Measurements from ENCODE around the gene CCN2.

CCN2 gene

DNA sequence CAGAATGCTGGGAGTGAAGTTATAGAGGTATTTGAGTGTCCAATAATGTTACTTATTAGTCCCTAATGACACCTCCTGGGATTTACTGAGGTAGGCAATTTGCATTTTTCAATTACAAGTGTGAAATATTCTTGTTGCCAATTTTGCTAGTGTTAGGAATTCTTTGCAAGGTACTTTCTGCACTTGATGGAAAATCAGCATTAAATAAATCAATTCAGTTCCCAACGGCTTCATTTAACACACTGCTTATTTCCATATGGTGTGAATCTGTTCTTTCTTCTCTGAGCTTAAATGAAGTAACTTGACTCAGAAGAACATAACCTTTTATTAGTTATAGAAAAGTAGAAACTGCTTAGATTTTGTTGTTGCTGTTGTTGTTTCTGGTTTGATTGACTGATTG lies 21.2 kb downstream of the CCN2 start:
- no peak for DNase-seq (ENCODE audit: low read depth)
- TF ChIP-seq, protein P1, sequence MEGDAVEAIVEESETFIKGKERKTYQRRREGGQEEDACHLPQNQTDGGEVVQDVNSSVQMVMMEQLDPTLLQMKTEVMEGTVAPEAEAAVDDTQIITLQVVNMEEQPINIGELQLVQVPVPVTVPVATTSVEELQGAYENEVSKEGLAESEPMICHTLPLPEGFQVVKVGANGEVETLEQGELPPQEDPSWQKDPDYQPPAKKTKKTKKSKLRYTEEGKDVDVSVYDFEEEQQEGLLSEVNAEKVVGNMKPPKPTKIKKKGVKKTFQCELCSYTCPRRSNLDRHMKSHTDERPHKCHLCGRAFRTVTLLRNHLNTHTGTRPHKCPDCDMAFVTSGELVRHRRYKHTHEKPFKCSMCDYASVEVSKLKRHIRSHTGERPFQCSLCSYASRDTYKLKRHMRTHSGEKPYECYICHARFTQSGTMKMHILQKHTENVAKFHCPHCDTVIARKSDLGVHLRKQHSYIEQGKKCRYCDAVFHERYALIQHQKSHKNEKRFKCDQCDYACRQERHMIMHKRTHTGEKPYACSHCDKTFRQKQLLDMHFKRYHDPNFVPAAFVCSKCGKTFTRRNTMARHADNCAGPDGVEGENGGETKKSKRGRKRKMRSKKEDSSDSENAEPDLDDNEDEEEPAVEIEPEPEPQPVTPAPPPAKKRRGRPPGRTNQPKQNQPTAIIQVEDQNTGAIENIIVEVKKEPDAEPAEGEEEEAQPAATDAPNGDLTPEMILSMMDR (IDR thresholded peaks at IDR 0.05; ENCODE audit: insufficient read depth, low read depth, low read length, missing control alignments): no peak
- no peak overlapping the region for H3K4me3 ChIP-seq (ENCODE audit: low read length)

DNA sequence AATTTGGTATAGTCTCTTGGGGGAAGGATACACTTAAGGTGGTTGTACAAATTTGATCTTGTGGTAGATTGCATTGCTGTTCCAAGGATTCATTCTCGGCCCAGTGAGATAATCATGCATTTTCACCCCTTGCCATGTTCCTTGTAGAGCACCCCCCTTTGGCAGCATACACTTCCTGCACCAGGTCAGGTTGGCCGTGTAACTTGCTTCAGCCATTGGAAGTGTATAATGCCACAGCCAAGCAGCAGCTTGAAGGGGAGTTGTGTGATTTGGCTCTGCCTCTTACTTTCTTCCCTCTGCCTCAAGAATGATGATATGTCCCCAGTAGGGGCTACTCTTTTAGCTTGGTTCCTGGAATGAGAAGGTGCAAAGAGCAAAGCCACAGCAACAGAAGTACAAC lies 21.9 kb downstream of the CCN2 start:
- no peak for DNase-seq (ENCODE audit: low read depth)
- no peak overlapping the region for H3K4me3 ChIP-seq (ENCODE audit: low read length)
- TF ChIP-seq, protein P1 (IDR thresholded peaks at IDR 0.05; ENCODE audit: insufficient read depth, low read depth, low read length, missing control alignments): peak; percentile 10

DNA sequence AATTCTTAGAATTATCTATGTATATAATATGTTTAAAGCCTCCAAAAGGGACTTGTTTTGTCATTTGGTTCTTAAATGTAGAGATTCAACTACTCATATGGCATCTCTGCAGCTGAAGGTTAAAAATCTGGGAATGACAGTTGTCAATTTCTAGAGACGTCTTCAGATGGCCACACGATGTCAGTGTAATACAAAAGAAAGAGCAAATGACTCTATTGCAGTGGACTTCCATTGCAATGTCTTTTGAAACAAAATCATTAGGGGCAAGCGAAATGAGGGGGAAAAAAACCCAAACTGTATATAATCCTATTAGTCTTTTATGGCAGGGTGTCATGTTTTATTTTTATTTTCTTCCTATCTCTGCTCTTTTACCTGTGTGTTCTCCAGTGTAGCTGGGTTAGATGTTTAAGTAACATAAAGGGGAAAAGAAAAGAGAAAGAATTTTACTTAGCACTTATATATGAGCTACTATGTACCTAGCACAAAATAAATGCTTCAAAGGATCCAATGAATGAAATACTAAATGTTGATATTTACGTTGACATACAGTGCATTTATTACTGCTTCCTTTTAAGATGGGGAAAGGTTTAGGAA lies 26.2 kb downstream of the CCN2 start:
- TF ChIP-seq, protein P1 (IDR thresholded peaks at IDR 0.05; ENCODE audit: insufficient read depth, low read depth, low read length, missing control alignments): peak; percentile 61
- no peak overlapping the region for H3K4me3 ChIP-seq (ENCODE audit: low read length)
- peak; percentile 59 for DNase-seq (ENCODE audit: low read depth)

DNA sequence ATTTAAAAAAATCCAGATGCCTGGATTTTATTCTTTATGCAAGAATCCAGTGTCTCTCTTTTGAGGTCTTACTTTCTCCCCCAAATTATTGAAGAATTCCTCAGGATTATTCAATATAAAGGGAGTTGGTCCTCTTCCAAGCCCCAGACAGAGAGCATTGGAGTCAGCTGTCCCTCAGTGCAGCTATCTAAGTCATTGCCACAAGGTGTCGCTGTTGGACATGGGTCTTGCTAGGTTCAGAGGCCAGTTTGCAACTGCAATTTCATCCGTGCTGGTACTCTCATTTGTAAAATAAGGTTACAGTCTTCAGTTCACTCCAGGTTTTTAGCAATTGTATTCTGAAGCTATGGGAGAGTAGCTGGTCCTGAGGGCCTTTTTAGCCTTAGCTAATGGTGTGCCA lies 27.8 kb downstream of the CCN2 start:
- peak; percentile 74 for DNase-seq (ENCODE audit: low read depth)
- TF ChIP-seq, protein P1 (IDR thresholded peaks at IDR 0.05; ENCODE audit: insufficient read depth, low read depth, low read length, missing control alignments): peak; percentile 83
- no peak overlapping the region for H3K4me3 ChIP-seq (ENCODE audit: low read length)

DNA sequence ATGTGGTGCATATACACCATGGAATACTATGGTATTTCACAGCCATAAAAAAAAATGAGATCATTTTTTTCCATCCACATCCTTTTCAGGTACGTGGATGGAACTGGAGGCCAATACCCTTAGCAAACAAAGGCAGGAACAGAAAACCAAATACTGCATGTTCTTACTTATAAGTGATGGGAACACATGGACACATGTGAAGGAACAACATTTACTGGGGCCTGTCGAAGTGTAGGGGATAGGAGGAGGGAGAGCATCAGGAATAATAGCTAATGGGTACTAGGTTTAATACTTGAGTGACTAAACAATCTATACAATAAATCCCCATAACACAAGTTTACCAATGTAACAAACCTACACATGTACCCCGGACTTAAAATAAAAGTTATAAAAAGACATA lies 30.5 kb downstream of the CCN2 start:
- DNase-seq (ENCODE audit: low read depth): no peak
- TF ChIP-seq, protein P1 (IDR thresholded peaks at IDR 0.05; ENCODE audit: insufficient read depth, low read depth, low read length, missing control alignments): no peak
- H3K4me3 ChIP-seq (ENCODE audit: low read length): no peak overlapping the region

DNA sequence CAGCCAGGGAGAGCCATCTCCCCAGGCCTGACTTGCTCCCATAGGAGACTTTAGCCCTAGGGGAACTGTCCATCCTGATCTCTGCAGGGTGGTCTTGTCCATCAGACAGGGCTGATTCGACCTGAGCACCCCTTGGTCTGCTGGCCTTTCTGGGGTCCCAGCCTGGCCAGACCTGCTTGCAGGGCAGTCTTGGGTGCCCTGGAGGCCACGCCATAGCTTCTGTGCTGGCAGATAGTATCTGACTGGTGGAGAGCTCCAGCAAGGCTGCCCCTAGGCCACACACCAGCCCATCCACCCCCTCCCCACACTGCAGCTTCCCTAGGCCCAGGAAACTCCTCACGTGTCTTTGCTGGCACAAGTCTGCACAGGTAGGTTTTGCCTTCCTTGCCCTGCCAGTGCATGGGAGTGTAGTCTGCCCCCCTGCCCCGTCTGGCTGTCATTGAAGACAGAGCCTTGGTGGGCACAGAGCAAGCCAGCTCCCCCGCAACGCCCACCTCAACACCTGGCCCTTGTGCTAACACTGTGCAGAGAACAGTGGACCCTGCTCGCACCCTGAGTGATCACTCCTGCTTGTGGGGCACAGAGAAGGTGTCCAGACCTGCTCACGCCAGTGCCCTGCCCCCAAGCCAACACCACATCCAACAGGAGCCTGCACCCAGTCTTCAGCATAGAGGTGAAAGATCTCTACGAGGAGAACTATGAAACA lies 32.4 kb downstream of the CCN2 start:
- no peak for DNase-seq (ENCODE audit: low read depth)
- TF ChIP-seq, protein P1 (IDR thresholded peaks at IDR 0.05; ENCODE audit: insufficient read depth, low read depth, low read length, missing control alignments): no peak
- H3K4me3 ChIP-seq (ENCODE audit: low read length): no peak overlapping the region

Measured in epithelial cell of esophagus (primary cell).